Measurements from ENCODE around the gene TLR5. TPM values are rescaled to one million over a fixed set of nuclear protein-coding genes. Genes with fewer than 3 reads are reported as not detected.

The TLR5 gene
- total and polyA plus RNA-seq, 7 donors: 0.20 to 3.1 (median 0.80) TPM

GRCh38 chr1:223186800-223187199 lies 43.8 kb upstream of the TLR5 start:
- H3K4me3 ChIP-seq: no peak overlapping the region
- intact Hi-C loops (cut with DNase I): loop anchor here in 1 of 2 donors (5.0 kb wide), 1 partner anchor 1231 kb away; no protein-coding TSS in a partner anchor
- H3K4me1 ChIP-seq: no peaks in the 10 kb centered on the region
- H3K9me3 ChIP-seq: no peaks in the 10 kb centered on the region
- ATAC-seq (no peak), DNase-seq (no peak)
- no peaks in the 10 kb centered on the region for H3K36me3 ChIP-seq (ENCODE audit: insufficient read depth in 1 of 2, low read depth in 1 of 2)
- 81 to 93% (median 91%) methylated on average over 3 of the region's 3 CpGs for WGBS, 3 donors
- no peaks in the 10 kb centered on the region for H3K27me3 ChIP-seq (ENCODE audit: insufficient read depth in 3 of 3, low read length in 2 of 3)
- H3K27ac ChIP-seq: no peak overlapping the region
- TF ChIP-seq CTCF (IDR thresholded peaks at IDR 0.05): no peak

GRCh38 chr1:223183268-223183862 lies 40.3 kb upstream of the TLR5 start:
- Histone ChIP-seq H3K4me1 (no peaks in the 10 kb centered on the region), H3K27ac (no peak overlapping the region), H3K36me3 (ENCODE audit: insufficient read depth in 1 of 2, low read depth in 1 of 2) (no peaks in the 10 kb centered on the region), H3K27me3 (ENCODE audit: insufficient read depth in 3 of 3, low read length in 2 of 3) (no peaks in the 10 kb centered on the region), H3K4me3 (no peak overlapping the region), H3K9me3 (no peaks in the 10 kb centered on the region)
- TF ChIP-seq CTCF (IDR thresholded peaks at IDR 0.05): no peak
- DNase-seq (no peak), ATAC-seq (no peak)
- intact Hi-C loops (cut with DNase I): no loop called here
- WGBS, 3 donors: 84 to 92% (median 86%) methylated on average over 9 of the region's 9 CpGs

GRCh38 chr1:223180731-223181321 lies 37.8 kb upstream of the TLR5 start:
- DNase-seq: no peak
- no peak overlapping the region for H3K27ac ChIP-seq
- intact Hi-C loops (cut with DNase I): no loop called here

GRCh38 chr1:223179786-223180185 lies 36.7 kb upstream of the TLR5 start:
- Histone ChIP-seq H3K27ac (no peak overlapping the region), H3K4me1 (no peaks in the 10 kb centered on the region), H3K27me3 (ENCODE audit: insufficient read depth in 3 of 3, low read length in 2 of 3) (no peaks in the 10 kb centered on the region), H3K36me3 (ENCODE audit: insufficient read depth in 1 of 2, low read depth in 1 of 2) (no peaks in the 10 kb centered on the region), H3K9me3 (no peaks in the 10 kb centered on the region), H3K4me3 (no peak overlapping the region)
- DNase-seq: no peak
- ATAC-seq: no peak
- TF ChIP-seq CTCF (IDR thresholded peaks at IDR 0.05): no peak
- intact Hi-C loops (cut with DNase I): no loop called here
- 92 to 96% (median 95%) methylated on average over 1 of the region's 1 CpG for WGBS, 3 donors

More at GRCh38 chr1:223180731-223181321, 37.8 kb upstream of the TLR5 start:
- no peak overlapping the region for H3K4me3 ChIP-seq
- H3K9me3 ChIP-seq: no peaks in the 10 kb centered on the region
- no peaks in the 10 kb centered on the region for H3K36me3 ChIP-seq (ENCODE audit: insufficient read depth in 1 of 2, low read depth in 1 of 2)
- H3K27me3 ChIP-seq (ENCODE audit: insufficient read depth in 3 of 3, low read length in 2 of 3): no peaks in the 10 kb centered on the region
- TF ChIP-seq CTCF (IDR thresholded peaks at IDR 0.05): no peak
- WGBS, 3 donors: 45 to 56% (median 47%) methylated on average over 5 of the region's 5 CpGs
- H3K4me1 ChIP-seq: no peaks in the 10 kb centered on the region
- peak in 2 of 4 donors; percentile 43 to 63 for ATAC-seq

Data from psoas muscle (tissue), 8 donors.